Panc1 (cell line): ENCODE measurements around the gene GTF2I.

Experiments
- CTCF ChIP-seq: fragments of 450-650 bp; IDR thresholded peaks from 2 replicates; pipeline ENCODE4 v1.5.1; 2017; ENCODE audit warnings: mild to moderate bottlenecking
- POLR2AphosphoS5 ChIP-seq: IDR thresholded peaks from 2 replicates; pipeline ENCODE4 v1.6.1; 2012; ENCODE audit warnings: mild to moderate bottlenecking, low read depth, low read length, moderate library complexity
- TCF7L2 ChIP-seq: IDR thresholded peaks from 2 replicates; pipeline ENCODE4 v1.6.1; 2011; ENCODE audit warnings: mild to moderate bottlenecking, low read depth, low read length, inconsistent platforms
- TF ChIP-seq, protein P1 (sequence below), 2 experiments: IDR thresholded peaks; 2 replicates each; pipeline ENCODE4 v1.6.1; 2011 to 2012; ENCODE audit warnings: low read depth in 2 of 2, control low read depth in 1 of 2, low read length in 1 of 2, mild to moderate bottlenecking in 1 of 2, moderate library complexity in 1 of 2; ENCODE audit not compliant: insufficient read depth in 1 of 2

DNA sequence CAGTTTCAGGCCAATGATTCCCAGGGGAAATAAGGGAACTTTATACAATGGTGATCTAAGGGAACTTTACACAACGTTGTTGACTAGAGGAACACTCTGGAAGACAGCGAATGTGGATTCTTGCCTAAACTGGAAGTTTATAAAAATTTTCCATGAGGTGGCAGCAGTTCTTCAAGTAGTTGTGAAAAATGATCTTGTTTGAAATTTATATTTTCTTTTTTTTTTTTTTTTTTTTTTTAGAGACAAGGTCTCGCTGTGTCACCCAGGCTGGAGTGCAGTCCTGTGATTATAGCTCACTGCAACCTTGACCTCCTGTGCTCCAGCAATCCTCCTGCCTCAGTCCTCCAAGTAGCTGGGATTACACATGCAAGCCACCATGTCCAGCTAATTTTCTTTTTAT is 32.1 kb upstream of the GTF2I start:
- TF ChIP-seq CTCF (no peak), POLR2AphosphoS5 (no peak), TCF7L2 (no peak)
- TF ChIP-seq, protein P1, sequence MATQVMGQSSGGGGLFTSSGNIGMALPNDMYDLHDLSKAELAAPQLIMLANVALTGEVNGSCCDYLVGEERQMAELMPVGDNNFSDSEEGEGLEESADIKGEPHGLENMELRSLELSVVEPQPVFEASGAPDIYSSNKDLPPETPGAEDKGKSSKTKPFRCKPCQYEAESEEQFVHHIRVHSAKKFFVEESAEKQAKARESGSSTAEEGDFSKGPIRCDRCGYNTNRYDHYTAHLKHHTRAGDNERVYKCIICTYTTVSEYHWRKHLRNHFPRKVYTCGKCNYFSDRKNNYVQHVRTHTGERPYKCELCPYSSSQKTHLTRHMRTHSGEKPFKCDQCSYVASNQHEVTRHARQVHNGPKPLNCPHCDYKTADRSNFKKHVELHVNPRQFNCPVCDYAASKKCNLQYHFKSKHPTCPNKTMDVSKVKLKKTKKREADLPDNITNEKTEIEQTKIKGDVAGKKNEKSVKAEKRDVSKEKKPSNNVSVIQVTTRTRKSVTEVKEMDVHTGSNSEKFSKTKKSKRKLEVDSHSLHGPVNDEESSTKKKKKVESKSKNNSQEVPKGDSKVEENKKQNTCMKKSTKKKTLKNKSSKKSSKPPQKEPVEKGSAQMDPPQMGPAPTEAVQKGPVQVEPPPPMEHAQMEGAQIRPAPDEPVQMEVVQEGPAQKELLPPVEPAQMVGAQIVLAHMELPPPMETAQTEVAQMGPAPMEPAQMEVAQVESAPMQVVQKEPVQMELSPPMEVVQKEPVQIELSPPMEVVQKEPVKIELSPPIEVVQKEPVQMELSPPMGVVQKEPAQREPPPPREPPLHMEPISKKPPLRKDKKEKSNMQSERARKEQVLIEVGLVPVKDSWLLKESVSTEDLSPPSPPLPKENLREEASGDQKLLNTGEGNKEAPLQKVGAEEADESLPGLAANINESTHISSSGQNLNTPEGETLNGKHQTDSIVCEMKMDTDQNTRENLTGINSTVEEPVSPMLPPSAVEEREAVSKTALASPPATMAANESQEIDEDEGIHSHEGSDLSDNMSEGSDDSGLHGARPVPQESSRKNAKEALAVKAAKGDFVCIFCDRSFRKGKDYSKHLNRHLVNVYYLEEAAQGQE (IDR thresholded peaks at IDR 0.05; ENCODE audit: insufficient read depth in 1 of 2, low read depth in 2 of 2, low read length in 1 of 2), result no peak
